CD8-positive, alpha-beta memory T cell (primary cell): Measurements from ENCODE around the gene ZNF358. TPM values are rescaled to one million over a fixed set of nuclear protein-coding genes. Genes with fewer than 3 reads are reported as not detected.
A peak's percentile ranks its signal among the peaks of the same experiment; 100 is the strongest.

ENCODE experiments used
- CTCF ChIA-PET: fragments of 350-600 bp; sonication (Branson Sonifier 250); formaldehyde crosslinking; loops from one replicate; lab custom pipeline; 2021; ENCODE audit warnings: antibody characterized with exemption; lab: Charles Lee
- POLR2A ChIA-PET: fragments of 350-600 bp; sonication (Branson Sonifier 250); formaldehyde crosslinking; loops from one replicate; lab custom pipeline; 2021; ENCODE audit warnings: antibody characterized with exemption; lab: Charles Lee
- DNase-seq, 5 donors: peaks; one replicate each; pipeline versions ENCODE4 v3.0.0 to v3.0.0-alpha.2; 2020 to 2022; ENCODE audit warnings: mixed read lengths in 1 of 5
- H3K27ac ChIP-seq: one replicate; pipeline ENCODE4 v1.7.0; 2013; ENCODE audit warnings: low read depth, mild to moderate bottlenecking, low read length, moderate library complexity
- H3K27me3 ChIP-seq: 2 replicates; pipeline ENCODE4 v1.7.0; 2013; ENCODE audit warnings: low read length, mild to moderate bottlenecking; ENCODE audit not compliant: insufficient read depth, poor library complexity, severe bottlenecking
- H3K36me3 ChIP-seq: 2 replicates; pipeline ENCODE4 v1.7.0; 2013; ENCODE audit warnings: mild to moderate bottlenecking, low read length, moderate library complexity; ENCODE audit not compliant: insufficient read depth
- H3K4me1 ChIP-seq: 2 replicates; pipeline ENCODE4 v1.7.0; 2013; ENCODE audit warnings: mild to moderate bottlenecking, low read length, moderate library complexity; ENCODE audit not compliant: insufficient read depth
- H3K4me3 ChIP-seq: 2 replicates; pipeline ENCODE4 v1.7.0; 2013; ENCODE audit warnings: mild to moderate bottlenecking, low read length
- H3K9me3 ChIP-seq: 2 replicates; pipeline ENCODE4 v1.7.0; 2013; ENCODE audit warnings: mild to moderate bottlenecking, low read length
- H3K27ac Mint-ChIP-seq, 8 donors: one replicate each; pipeline ENCODE4 v1.8.0; 2020 to 2021; ENCODE audit warnings: mixed read lengths in 8 of 8, mild to moderate bottlenecking in 6 of 8, inconsistent platforms in 3 of 8, moderate library complexity in 3 of 8
- H3K27me3 Mint-ChIP-seq, 2 donors: one replicate each; pipeline ENCODE4 v1.8.0; 2020 to 2021; ENCODE audit warnings: mixed read lengths in 2 of 2, mild to moderate bottlenecking in 1 of 2, moderate library complexity in 1 of 2
- H3K36me3 Mint-ChIP-seq, 3 donors: one replicate each; pipeline ENCODE4 v1.8.0; 2020 to 2021; ENCODE audit warnings: mixed read lengths in 3 of 3, inconsistent platforms in 1 of 3, mild to moderate bottlenecking in 1 of 3
- H3K4me1 Mint-ChIP-seq, 3 donors: one replicate each; pipeline ENCODE4 v1.8.0; 2020 to 2021; ENCODE audit warnings: mixed read lengths in 3 of 3, inconsistent platforms in 1 of 3, mild to moderate bottlenecking in 1 of 3
- H3K4me3 Mint-ChIP-seq, 7 donors: one replicate each; pipeline ENCODE4 v1.8.0; 2020 to 2021; ENCODE audit warnings: mixed read lengths in 7 of 7, mild to moderate bottlenecking in 6 of 7, moderate library complexity in 4 of 7, inconsistent platforms in 2 of 7
- H3K9me3 Mint-ChIP-seq, 5 donors: one replicate each; pipeline ENCODE4 v1.8.0; 2020 to 2022; ENCODE audit warnings: mixed read lengths in 5 of 5, mild to moderate bottlenecking in 3 of 5, moderate library complexity in 2 of 5, inconsistent platforms in 1 of 5
- polyA plus RNA-seq: library from polyadenylated mRNA; unstranded; fragments of 300-500 nt; fragmentation: Illumina TruSeq; gene quantifications from one replicate; pipeline ENCODE4 v1.2.3, GENCODE V29; 2021
- total RNA-seq, 2 experiments: library from RNA; stranded (reverse); gene quantifications; one replicate each; pipeline ENCODE4 v1.2.3, GENCODE V29; 2021

Gene ZNF358
- total and polyA plus RNA-seq, 3 experiments from 2014 or later, result 2.5 to 8.9 (median 7.6) TPM

DNA sequence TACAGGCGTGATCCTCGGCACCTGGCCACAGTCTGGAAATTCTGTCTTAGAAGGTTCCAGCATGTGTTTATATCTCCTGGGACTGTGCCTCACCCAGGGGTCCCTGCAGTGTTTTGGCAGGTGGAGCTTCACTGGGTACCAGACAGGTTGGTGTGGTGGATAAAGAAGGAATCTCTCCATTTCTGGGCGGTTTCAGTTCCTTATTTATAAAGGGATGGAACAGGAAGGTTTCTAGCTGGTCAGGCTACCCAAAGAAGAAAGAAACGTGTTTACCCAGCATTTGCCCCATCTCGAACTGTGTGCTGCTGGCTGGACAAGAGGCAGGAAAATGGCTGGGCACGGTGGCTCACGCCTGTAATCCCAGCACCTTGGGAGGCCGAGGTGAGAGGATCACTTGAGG is 29.4 kb downstream of the ZNF358 start:
- no peak for DNase-seq
- Histone ChIP-seq H3K27ac (no peak overlapping the region), H3K9me3 (no peaks in the 10 kb centered on the region), H3K4me1 (no peaks in the 10 kb centered on the region), H3K27me3 (no peaks in the 10 kb centered on the region), H3K36me3 (peaks cover 17% of the 10 kb centered on the region), H3K4me3 (no peak overlapping the region)
- ChIA-PET POLR2A (no interaction called here), CTCF (no interaction called here)
- H3K36me3 Mint-ChIP-seq, result peaks cover 0 to 48% (median 4%) of the 10 kb centered on the region in 3 donors
- H3K4me3 Mint-ChIP-seq, result no peak overlapping the region
- no peaks in the 10 kb centered on the region for H3K9me3 Mint-ChIP-seq
- H3K27ac Mint-ChIP-seq, result peak overlapping the region in 1 of 8 donors; percentile 62
- peaks cover 4 to 9% (median 7%) of the 10 kb centered on the region in 3 donors for H3K4me1 Mint-ChIP-seq
- H3K27me3 Mint-ChIP-seq, result peaks cover 0 to 3% of the 10 kb centered on the region in 2 donors

DNA sequence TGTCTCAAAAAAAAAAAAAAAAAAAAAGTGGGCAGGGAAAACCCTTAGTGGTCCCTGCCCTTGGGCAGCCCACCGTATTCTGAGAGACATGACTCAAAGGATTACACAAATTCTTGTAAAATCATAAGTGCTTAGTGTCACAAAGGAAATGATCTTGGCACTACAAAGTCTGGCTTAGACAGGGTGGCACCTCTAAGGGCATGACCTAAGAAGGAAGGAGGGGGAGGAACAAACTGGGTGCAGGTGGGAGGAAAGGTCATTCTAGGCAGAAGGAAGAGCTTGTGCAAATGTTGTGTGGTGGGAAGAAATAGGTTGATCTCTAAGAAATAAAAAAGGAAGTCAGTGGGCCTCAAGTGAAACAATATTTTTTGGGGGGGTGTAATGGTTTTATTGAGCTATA is 30.0 kb downstream of the ZNF358 start:
- Histone ChIP-seq H3K4me3 (no peak overlapping the region), H3K27me3 (no peaks in the 10 kb centered on the region), H3K4me1 (no peaks in the 10 kb centered on the region), H3K36me3 (peaks cover 13% of the 10 kb centered on the region), H3K27ac (no peak overlapping the region), H3K9me3 (no peaks in the 10 kb centered on the region)
- H3K4me3 Mint-ChIP-seq, result no peak overlapping the region
- peaks cover 4 to 9% (median 7%) of the 10 kb centered on the region in 3 donors for H3K4me1 Mint-ChIP-seq
- no peaks in the 10 kb centered on the region for H3K9me3 Mint-ChIP-seq
- DNase-seq, result no peak
- H3K36me3 Mint-ChIP-seq, result peaks cover 0 to 49% (median 4%) of the 10 kb centered on the region in 3 donors
- H3K27ac Mint-ChIP-seq, result peak overlapping the region in 4 of 8 donors; percentile 2 to 91 (median 8)
- peaks cover 0 to 2% of the 10 kb centered on the region in 2 donors for H3K27me3 Mint-ChIP-seq
- POLR2A ChIA-PET, result no interaction called here
- CTCF ChIA-PET, result no interaction called here

DNA sequence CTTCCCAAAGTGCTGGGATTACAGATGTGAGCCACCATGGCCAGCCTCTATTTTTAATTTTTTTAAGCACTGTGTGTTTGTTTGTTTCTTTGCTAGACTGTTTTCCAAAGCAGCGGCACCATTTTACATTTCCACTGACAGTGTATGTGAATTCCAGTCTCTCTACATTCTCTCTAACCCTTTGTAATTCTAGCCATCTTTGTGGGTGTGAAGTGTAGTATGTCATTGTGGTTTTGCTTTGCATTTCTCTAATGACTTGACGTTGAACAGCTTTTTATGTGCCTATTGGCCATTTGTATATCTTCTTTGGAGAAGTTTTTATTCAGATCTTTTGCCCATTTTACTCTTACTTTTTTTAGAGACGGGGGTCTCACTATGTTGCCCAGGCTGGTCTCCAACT is 31.3 kb downstream of the ZNF358 start:
- H3K36me3 Mint-ChIP-seq, result peaks cover 0 to 46% (median 2%) of the 10 kb centered on the region in 3 donors
- POLR2A ChIA-PET, result interaction anchor here (0.6 kb wide), 1 partner anchor 120 kb away, joined by 6 read pairs; no protein-coding TSS in a partner anchor

DNA sequence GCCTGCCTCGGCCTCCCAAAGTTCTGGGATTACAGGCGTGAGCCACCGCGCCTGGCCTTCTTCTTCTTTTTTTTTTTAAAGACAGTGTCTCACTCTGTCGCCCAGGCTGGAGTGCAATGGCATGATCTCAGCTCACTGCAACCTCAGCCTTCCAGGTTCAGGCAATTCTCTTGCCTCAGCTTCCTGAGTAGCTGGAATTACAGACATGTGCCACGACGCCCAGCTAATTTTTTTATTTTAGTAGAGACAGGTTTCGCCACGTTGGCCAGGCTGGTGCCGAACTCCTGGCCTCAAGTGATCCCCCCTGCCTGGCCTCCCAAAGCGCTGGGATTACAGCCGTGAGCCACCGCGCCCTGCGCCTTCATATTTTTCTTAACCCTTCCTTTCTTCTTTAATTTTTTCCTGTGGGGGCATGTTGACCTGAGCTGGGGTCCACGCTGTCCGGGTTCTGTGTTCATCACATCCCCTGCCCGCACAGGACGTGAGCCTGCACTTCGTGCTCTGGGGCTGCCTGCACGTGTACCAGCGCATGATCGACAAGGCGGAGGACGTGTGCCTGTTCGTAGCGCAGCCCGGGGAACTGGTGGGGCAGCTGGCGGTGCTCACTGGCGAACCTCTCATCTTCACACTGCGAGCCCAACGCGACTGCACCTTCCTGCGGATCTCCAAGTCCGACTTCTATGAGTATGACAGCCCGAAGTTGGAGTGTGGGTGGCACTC is 33.7 kb downstream of the ZNF358 start:
- POLR2A ChIA-PET, result no interaction called here
- Histone ChIP-seq H3K36me3 (no peaks in the 10 kb centered on the region), H3K27me3 (no peaks in the 10 kb centered on the region), H3K27ac (no peak overlapping the region), H3K4me3 (no peak overlapping the region), H3K9me3 (no peaks in the 10 kb centered on the region), H3K4me1 (no peaks in the 10 kb centered on the region)
- no peak for DNase-seq
- Mint-ChIP-seq H3K27ac (peak overlapping the region in 1 of 8 donors; percentile 52), H3K4me3 (no peak overlapping the region), H3K4me1 (peaks cover 4 to 13% (median 8%) of the 10 kb centered on the region in 3 donors), H3K27me3 (no peaks in the 10 kb centered on the region), H3K36me3 (peaks cover 2 to 41% (median 3%) of the 10 kb centered on the region in 3 donors), H3K9me3 (no peaks in the 10 kb centered on the region)
- CTCF ChIA-PET, result no interaction called here

More for the DNA sequence above, 31.3 kb downstream of the ZNF358 start:
- Histone ChIP-seq H3K27me3 (no peaks in the 10 kb centered on the region), H3K36me3 (peaks cover 10% of the 10 kb centered on the region), H3K9me3 (no peaks in the 10 kb centered on the region), H3K4me3 (no peak overlapping the region), H3K27ac (no peak overlapping the region), H3K4me1 (no peaks in the 10 kb centered on the region)
- Mint-ChIP-seq H3K4me3 (no peak overlapping the region), H3K27me3 (peaks cover 0 to 2% of the 10 kb centered on the region in 2 donors), H3K27ac (peak overlapping the region in 4 of 8 donors; percentile 29 to 90 (median 68)), H3K4me1 (peaks cover 4 to 13% (median 7%) of the 10 kb centered on the region in 3 donors), H3K9me3 (no peaks in the 10 kb centered on the region)
- no peak for DNase-seq
- CTCF ChIA-PET, result interaction anchor here (1.7 kb wide), 1 partner anchor 21 kb away, joined by 5 read pairs; no protein-coding TSS in a partner anchor

DNA sequence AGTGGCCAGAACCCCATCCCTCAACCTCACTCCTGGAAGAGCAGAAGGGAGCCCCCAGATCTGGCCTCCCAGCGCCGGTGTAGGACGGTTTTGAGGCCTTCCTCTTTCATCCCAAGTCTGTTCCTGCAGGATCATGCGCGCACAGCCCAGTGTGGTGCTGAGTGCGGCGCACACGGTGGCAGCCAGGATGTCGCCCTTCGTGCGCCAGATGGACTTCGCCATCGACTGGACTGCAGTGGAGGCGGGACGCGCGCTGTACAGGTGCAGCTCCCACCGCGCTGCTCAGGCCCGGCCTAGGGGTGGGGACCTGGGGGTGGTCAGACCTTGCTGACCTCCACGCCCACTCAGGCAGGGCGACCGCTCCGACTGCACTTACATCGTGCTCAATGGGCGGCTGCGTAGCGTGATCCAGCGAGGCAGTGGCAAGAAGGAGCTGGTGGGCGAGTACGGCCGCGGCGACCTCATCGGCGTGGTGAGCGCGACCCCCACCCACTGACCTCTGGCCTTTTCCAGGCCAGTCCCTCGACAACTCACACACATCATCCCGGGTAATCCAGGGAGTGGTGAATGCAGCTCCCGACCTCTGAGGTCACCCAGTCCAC is 34.4 kb downstream of the ZNF358 start:
- Histone ChIP-seq H3K27me3 (no peaks in the 10 kb centered on the region), H3K4me1 (no peaks in the 10 kb centered on the region), H3K36me3 (no peaks in the 10 kb centered on the region), H3K4me3 (no peak overlapping the region), H3K27ac (no peak overlapping the region), H3K9me3 (no peaks in the 10 kb centered on the region)
- no peak for DNase-seq
- CTCF ChIA-PET, result interaction anchor here (0.6 kb wide), 1 partner anchor 410 kb away, joined by 4 read pairs; no protein-coding TSS in a partner anchor
- Mint-ChIP-seq H3K4me1 (peaks cover 4 to 13% (median 8%) of the 10 kb centered on the region in 3 donors), H3K9me3 (no peaks in the 10 kb centered on the region), H3K27ac (no peak overlapping the region), H3K27me3 (no peaks in the 10 kb centered on the region), H3K4me3 (no peak overlapping the region), H3K36me3 (peaks cover 2 to 39% (median 3%) of the 10 kb centered on the region in 3 donors)
- POLR2A ChIA-PET, result no interaction called here

DNA sequence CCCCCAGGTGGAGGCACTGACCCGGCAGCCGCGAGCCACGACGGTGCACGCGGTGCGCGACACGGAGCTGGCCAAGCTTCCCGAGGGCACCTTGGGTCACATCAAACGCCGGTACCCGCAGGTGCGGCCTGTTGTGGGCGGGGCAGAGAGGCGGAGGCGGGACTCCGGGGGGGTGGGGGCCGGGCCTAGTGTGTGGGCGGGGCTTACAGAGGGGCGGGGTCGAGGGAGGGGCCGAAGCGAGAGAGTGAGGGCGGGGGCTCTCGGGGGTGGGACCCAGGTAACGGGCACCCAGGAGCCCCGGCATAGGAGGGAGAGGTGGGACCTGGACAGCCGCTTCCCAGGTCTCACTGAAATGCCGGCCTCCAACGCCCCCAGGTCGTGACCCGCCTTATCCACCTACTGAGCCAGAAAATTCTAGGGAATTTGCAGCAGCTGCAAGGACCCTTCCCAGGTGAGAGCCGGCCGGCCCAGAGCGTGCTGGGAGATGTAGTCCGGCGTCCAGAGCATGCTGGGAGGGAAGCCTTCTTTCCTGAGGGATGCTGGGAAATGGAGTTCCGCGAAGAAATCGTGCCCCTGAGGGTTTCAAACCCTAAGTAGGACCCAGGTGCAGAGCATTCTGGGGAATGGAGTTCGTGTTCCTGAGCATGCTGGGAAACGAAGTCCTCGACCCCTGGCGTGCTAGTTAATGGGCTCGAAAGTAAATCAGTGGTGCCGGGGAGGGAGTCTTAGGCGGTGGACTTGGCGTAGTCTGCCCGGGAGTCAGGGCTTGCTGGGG is 35.3 kb downstream of the ZNF358 start:
- Mint-ChIP-seq H3K27ac (peak overlapping the region in 1 of 8 donors; percentile 57), H3K9me3 (no peaks in the 10 kb centered on the region), H3K27me3 (no peaks in the 10 kb centered on the region), H3K4me1 (peaks cover 0 to 8% (median 6%) of the 10 kb centered on the region in 3 donors), H3K4me3 (no peak overlapping the region), H3K36me3 (peaks cover 2 to 42% (median 3%) of the 10 kb centered on the region in 3 donors)
- ChIA-PET CTCF (no interaction called here), POLR2A (no interaction called here)
- no peak overlapping the region for H3K4me3 ChIP-seq
- H3K9me3 ChIP-seq, result no peaks in the 10 kb centered on the region
- no peak overlapping the region for H3K27ac ChIP-seq
- no peaks in the 10 kb centered on the region for H3K27me3 ChIP-seq
- no peaks in the 10 kb centered on the region for H3K4me1 ChIP-seq
- DNase-seq, result peak in 2 of 5 donors; percentile 20 to 40
- no peaks in the 10 kb centered on the region for H3K36me3 ChIP-seq

DNA sequence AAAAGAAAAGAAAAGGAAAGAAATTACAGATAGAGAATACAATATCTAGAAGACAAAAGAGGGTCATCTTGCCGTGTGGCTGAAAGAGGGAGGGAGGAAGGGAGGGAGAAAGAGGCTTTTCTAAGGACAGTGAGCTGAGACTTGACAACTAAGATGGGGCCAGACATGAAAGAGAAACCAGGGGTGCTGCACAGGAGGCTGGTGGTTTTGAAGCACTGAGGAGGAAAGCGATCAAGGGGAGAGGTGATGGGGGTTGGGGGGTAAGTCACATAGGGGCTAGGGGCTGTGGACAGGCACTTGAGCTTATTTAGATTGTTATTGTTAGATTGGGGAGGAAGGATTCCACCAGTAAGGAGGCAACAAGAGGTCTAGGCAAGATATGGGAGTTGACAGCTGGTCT is 36.9 kb downstream of the ZNF358 start:
- no peak overlapping the region for H3K4me3 Mint-ChIP-seq
- CTCF ChIA-PET, result interaction anchor here (1.4 kb wide), 1 partner anchor 16 kb away, joined by 3 read pairs; no protein-coding TSS in a partner anchor
- peak overlapping the region in 1 of 8 donors; percentile 50 for H3K27ac Mint-ChIP-seq
- Histone ChIP-seq H3K4me3 (no peak overlapping the region), H3K36me3 (peaks cover 11% of the 10 kb centered on the region), H3K4me1 (no peaks in the 10 kb centered on the region), H3K27ac (no peak overlapping the region), H3K27me3 (no peaks in the 10 kb centered on the region), H3K9me3 (no peaks in the 10 kb centered on the region)
- DNase-seq, result no peak
- no peaks in the 10 kb centered on the region for H3K27me3 Mint-ChIP-seq
- peaks cover 5 to 55% (median 6%) of the 10 kb centered on the region in 3 donors for H3K36me3 Mint-ChIP-seq
- peaks cover 0 to 4% (median 3%) of the 10 kb centered on the region in 3 donors for H3K4me1 Mint-ChIP-seq
- POLR2A ChIA-PET, result interaction anchor here (0.7 kb wide), 1 partner anchor 36 kb away, joined by 5 read pairs; no protein-coding TSS in a partner anchor
- no peaks in the 10 kb centered on the region for H3K9me3 Mint-ChIP-seq
